NCI-H510A (cell line): ENCODE data around the gene ARHGAP26.
"Not testable (repeated sequence)": the region's sequence is repeated elsewhere in the genome, so short reads cannot be mapped to it uniquely, and the experiment has no call there.

Experiments used
- DNase-seq: peaks from one replicate; lab custom pipeline; 2025; lab: John Stamatoyannopoulos, UW

ARHGAP26 gene

DNA sequence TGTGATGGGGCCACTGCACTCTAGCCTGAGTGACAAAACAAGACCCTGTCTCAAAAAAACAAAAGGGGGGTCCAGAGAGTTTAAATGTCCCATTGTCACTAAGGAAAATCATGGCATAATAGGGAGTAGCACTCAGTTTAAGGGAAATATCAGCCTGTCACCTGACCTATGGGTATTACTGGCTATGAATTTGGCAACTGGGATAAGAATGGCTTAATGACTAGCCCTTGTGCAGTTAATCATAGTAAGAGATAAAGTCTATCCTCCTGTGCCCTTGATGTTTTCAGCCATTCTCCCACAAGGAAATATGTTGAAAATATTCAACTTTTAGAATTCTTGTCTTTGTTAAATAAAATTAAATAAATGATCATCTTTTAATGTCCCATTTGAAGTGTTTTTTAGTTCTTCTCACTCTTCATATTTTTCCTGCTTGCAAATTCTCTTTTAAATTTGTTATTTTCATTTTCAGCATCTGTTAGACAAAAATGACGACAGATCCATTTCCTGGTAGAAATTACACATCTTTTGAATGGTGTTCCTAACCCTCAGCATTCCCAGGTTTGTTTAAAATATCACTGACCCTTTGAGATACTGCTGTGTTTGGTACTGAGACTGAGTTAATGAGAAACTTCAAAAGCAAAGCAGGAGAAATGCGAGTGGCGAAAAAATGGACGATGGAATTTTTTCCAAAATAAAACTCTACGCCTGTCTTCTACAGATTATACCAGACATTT lies 191.4 kb downstream of the ARHGAP26 start:
- no peak for DNase-seq

DNA sequence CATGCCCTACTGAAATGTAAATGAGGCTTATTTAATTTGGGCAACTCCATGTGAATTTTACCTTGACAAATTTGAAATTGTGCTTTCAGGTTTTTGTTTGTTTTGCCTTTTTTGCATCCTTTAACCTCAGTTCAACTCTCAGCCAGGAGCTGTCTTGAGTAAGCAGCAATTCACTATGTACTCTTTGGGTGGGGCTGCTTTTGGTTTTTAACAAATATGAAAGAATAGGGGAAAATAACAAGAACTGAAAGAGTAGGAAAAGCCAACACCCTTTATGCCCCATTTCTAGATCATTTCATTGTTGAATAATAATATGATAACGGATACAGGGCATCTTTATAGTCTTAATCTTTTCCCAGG lies 192.0 kb downstream of the ARHGAP26 start:
- no peak for DNase-seq

DNA sequence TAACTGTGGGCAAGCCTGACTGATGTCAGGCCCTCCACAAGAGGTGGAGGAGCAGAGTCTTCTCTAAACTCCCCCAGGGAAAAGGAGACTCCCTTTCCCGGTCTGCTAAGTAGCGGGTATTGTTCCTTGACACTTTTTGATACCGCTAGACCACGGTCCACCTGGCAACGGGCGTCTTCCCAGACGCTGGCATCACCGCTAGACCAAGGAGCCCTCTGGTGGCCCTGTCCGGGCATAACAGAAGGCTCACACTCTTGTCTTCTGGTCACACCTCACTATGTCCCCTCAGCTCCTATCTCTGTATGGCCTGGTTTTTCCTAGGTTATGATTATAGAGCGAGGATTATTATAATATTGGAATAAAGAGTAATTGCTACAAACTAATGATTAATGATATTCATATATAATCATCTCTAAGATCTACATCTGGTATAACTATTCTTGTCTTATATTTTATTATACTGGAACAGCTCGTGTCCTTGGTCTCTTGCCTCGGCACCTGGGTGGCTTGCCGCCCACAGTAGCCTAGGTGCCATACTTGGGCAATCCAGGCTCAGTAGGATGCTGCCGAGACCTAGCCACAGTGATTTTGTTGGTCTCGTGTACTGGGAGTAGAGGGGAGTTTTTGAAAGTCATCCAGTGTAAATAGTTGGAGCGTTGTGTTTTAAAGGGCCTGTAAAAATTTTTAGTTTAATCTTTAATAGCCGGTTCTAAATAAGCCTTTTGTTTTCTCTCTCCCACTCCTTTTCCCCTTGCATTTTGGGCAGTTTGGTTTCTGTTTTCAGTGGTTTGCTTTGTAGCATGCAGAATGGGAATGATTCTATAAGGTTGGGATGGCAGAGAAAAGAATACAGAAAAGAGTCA lies 195.3 kb downstream of the ARHGAP26 start:
- not testable (repeated sequence) for DNase-seq

DNA sequence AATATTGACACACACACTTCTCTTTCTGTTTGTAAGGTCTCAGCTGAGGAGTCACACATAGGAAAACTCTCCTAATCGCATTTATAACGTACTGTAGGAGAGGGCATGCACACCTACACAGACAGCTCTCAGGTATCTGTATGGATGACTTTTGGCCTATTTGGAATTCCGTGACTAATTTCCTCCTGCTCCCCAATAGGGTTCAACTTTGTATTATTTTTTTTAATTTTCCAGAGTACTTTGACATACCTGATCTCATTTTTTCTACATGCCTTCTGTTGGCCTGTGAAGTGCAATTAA lies 195.9 kb downstream of the ARHGAP26 start:
- DNase-seq, result no peak

DNA sequence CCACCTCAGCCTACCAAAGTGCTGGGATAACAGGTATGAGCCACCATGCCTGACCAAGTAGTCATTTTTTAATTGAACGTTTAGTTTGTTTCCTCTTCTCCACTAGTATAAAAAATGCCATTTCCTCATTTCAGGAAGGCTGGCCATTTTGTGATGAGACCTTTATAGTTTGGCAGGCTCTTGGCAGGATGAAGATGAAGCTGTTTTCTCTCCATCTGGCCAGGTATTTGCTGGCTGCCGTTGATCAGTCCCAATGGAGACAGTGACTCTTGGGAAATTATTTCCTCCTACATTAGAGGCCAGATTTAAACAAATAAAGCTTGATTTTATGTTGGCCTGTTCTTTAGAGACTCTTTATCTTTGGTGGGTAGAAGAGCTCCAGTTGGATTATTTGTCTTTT lies 199.0 kb downstream of the ARHGAP26 start:
- DNase-seq, result no peak

DNA sequence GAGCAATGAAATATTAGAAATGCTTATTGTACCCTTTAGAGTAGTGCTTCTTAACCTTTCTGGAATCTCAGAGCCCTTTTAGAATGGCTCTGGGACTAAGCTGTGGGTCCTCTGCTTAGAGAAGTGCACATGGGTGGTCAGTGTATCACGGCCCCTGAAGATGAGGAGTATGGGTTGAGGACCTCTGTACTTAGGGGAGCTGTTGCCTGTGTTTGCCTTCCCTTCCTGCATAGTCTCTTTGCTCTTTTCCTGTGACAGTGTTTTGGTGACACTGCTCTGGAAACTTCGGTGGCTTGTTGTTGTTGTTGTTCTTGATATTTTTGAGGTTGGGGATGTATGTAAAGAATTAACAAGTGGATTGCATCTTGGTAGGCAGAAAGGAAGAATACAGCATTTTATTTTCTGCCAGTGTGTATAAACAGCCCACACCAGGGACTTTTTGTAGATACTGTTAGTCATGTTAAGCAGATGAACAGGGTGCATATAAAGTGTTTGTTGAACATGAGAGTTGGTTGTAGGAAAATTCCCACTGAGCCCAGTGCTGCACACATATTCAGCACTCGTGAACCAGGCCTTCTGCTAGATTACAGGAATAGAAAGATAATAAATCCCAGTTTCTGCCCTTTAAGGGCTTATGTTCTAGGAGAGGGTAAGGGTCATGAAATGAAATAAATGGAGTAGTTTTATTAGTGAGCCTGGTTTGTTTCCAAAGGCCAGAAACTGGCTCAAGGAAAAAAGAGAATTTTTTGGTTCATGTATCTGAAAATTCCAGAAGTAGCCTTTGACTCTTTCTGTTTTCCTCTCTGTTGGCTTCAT lies 199.7 kb downstream of the ARHGAP26 start:
- no peak for DNase-seq

DNA sequence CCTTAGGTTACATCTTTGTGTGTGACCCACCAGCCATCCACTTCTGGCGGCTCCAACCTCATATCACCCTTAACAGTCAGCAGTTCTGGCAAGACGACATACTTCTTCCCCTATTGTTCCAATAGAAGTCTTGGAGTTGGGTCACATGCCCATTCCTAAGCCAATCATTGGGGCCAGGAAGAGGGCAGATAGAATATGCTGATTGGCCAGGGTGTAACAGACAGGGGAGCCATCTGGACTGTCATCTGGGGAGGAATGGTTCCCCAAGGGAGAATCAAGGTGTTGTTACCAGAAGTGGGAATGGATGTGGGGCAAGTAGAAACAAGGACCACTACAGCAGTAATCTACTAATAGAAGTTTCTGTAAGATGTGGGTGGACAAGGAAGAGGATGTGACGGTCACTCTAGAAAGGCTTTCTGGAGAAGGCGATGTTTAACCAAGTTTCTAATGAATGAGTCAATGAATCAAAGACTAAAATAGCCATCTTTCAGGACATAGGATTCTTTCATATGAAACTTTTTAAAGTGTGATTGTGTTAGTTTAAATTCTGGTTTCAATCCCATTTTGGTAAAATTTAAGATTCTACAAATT lies 200.4 kb downstream of the ARHGAP26 start:
- DNase-seq, result no peak

DNA sequence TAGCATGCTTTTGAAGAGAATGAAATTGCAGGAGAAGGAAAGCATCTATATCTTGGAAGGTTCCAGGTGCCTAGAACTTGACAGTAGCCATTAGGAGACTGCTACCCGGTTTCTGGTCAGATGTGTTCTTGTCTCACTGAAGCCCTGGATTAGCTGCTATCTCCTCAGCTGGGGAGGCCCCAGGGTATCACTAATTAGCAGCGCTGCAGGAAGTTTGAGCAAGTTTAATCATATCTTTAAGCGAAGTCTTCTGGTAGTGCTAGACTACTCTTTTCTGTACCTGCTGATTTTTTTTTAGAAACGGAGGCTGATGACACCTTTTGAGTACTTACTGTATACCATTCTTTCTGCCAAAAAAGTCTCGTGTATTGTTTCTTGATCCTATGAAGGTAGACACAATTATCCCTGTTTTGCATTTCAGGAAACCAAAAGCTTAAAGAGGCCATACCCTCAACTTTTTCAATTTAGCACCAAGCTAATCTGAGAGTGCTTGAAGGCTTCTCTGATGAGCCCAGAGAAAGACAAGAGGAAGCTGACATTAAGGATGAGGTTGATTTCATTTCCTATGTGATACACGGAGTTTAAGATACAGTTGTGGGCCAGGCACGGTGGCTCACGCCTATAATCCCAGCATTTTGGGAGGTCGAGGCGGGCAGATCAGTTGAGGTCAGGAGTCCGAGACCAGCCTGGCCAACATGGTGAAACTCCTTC lies 201.3 kb downstream of the ARHGAP26 start:
- no peak for DNase-seq

DNA sequence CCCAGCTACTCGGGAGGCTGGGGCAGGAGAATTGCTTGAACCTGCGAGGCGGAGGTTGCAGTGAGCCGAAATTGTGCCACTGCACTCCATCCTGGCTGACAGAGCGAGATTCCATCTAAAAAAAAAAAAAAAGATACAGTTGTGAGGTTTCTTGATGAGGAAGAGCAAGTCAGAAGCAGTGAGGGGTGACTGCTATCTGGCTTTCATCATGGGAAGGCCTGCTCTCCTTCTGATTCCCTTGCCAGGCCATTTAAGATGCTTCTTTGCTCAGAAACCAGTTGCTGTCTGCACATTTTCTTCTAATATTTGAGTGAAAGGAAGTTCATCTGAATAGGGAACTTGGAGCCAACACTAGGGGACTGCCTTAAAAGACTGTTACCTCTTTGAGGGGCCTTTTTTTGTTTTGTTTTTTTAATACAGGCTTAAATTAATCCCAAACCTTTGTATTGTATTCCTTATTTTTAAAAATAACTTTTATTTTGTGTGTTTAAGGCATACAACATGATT lies 201.9 kb downstream of the ARHGAP26 start:
- DNase-seq, result no peak

DNA sequence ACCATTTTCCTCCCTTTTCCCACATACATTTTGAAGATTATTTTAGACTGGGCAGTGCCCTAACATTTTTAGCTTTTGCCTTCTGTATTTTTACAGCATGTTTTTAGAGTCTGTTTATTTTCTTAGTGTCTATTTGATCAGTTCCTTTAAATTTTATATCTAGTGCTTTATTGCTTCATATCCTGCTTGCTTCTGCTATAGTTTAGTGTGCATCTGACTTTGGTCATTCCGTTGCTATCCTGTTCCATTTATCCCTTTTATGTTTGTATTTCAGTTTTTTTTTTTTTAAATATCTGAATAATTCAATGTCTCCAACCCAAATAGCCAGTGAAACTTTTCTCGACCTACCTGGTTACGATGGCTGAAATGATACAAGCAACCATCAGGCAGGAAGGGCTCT lies 203.8 kb downstream of the ARHGAP26 start:
- no peak for DNase-seq

DNA sequence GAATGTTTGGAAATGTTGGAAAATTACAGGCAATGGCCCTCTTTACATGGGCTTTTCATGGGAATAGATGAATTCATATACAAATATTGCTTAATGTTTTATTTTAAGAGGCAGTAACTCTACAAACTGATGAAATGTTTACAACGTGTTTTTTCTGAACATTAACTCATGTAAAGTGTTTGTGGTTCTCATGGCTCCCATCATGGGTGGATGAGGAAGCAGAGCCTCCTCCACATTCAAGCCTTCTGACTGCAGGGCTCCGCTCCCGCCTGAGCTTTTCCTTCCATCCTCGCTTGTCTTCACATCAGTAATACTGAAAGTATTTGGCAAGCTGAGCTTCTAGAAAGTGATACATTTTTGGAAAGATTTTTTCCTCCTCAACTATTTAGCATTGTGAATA lies 204.2 kb downstream of the ARHGAP26 start:
- DNase-seq, result no peak

DNA sequence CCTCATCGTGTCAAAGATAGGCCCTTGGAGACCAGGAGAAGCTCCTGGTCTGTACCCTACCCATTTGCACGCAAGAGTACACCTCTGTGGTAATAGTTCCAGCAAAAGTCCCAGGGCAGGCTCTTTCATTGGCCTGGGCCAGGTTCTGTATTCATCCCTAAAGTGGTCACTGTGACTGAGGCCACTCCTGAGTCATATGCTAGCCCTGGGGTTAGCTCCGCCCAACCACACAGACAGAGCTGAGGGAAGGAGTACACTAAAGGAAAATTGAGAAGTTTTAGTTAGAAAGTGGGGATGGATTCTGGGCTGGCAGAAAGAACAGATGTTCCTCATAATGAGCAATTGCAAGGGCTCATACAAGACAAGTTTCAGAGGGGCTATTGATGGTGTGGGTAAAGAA lies 206.7 kb downstream of the ARHGAP26 start:
- no peak for DNase-seq

DNA sequence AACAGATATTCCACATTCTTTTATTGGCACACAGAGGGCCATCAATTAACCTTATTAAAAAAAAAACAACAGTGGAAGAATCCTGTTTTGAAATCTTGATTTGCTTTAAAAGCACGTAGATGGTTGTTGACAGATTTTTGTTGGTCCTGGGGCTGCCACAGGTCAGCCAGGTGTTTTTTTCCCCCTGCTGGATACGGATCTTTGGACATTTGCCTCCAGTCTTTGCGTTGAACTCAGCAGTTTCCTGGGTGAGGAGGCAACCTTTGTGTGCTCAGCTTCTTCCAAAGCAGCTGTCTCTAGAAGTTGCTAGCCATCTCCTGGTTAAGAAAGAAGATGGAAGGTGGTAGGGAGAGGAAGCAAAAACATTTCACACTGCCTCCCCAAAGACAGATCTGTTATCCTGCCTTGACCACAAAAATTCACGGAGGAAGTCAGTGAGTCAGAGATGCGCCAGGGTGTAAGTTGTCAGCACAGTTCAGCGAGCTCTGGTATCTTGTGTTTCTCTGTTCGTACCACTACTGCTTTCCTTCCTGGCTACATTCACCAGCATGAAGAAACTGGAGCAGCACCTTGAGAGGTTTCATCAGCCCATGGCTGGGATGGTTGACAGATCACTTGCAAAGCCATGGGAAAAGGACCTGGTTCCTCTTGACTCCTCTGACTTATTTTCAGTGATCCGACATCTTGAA lies 207.3 kb downstream of the ARHGAP26 start:
- no peak for DNase-seq

DNA sequence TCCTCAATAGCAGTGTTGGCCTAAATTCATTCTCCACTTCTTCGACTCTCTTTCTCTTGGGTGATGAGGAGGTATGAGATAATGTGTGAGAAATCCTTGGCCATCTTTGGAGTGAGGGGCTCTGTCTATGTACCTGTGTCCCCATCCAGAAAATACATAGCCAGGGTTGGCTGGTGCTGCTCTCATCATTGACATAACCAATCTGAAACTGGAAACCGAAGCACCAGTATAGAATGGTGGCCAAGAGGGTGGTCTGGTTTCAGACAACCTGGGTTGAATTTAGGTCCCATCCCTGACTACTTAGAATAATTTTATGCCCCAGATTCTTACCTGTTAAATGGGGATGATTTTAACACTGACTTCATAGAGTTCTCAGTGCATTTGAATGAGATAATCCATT lies 208.1 kb downstream of the ARHGAP26 start:
- DNase-seq, result no peak

DNA sequence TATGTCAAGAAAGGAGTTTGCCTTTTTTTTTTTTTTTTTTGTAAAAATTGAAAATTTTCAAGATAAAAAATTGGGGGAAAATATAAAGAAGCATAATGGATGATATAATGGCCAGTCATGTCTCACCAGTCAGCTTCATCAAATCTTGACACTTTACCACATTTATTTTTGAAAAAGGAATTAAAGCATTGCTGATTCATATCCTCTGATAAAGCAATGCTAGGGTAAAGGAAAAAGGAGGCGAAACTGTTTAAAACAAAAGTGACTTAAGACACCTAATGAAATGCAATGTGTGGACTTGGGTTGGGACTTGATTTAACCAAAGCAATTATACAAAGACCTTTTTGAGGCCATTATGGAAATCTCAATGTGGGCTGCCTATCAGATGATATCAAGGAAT lies 208.5 kb downstream of the ARHGAP26 start:
- DNase-seq, result no peak

DNA sequence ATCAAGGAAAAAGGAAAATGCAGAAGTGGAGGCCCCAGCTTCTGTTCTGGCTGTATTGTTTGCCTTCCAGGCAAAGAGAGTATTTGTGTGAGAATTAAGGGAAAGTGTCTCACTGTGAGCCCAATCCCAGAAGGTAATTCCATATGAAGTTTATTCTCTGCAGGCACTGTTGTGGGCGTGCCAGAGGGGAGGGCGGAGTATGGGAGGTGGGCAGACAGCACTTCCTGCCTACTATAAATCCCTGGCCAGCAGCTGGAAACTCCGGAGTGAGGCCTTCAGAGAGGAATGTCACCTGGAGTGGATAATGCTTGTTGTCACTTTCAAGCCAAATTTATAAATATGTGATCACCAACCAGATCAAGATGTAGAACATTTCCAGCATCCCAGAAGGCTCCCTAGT lies 209.5 kb downstream of the ARHGAP26 start:
- DNase-seq, result no peak

DNA sequence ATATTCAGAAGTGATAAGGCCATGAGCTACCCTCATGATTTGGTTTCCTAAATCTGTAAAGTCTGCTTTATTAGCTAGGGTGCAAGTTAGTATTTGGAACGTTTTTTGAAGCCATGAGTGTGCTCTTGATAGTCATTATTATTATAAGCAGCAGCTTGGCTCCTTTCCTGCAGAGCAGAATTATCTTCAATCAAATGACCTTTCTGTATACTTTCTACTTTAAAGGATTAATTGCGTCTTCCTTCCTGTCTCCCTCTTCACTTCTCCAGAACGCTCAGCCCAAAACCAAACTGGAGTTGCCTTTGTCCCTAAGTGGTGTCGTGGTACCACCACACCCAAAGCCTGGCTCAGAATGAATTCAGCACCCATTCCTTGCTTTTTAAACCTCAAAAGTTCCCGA lies 211.3 kb downstream of the ARHGAP26 start:
- DNase-seq, result no peak

DNA sequence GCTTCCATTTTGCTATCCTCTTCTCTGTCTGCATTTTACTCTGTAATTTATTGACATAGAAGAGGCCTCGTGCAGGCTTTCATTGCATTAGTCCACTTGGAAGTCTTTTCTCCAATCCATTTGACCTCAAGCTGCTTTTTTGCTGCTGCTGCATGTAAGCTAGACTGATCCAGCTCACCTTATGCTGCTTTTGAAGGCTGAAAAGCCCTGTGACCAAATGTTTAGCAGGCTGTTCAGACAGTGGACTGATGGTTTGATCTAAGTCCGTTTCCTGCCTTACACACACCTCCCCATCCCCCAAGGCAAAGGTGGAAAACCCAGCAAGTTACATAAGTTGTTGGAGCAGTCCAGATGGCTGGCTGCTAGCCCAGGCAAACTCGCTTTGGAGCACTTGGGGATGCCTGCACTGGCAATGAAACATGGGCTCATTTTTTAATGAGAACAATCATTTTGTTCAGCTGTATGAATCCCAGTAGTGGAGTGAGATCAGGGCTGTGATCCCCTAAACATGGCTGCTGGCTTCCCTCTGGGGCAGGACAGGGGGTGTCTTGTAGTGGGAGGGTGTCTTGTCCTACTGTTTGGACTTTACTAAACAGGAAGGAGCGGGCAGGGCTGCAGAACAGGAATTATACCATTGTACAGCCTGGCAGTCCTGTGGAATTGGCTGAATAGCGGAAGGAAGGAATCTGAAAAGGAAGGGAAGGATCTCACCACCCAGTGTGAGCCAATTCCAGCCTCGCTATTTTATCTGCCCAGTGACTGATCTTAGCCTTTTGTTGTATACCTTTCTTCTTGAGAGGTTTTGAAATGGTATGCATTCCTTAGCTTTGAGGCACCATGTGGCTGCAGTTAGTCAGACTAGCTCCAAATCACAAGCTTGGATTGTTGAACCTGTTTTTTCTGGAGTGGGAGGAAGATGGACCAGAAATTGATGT lies 212.0 kb downstream of the ARHGAP26 start:
- DNase-seq, result peak; percentile 58

DNA sequence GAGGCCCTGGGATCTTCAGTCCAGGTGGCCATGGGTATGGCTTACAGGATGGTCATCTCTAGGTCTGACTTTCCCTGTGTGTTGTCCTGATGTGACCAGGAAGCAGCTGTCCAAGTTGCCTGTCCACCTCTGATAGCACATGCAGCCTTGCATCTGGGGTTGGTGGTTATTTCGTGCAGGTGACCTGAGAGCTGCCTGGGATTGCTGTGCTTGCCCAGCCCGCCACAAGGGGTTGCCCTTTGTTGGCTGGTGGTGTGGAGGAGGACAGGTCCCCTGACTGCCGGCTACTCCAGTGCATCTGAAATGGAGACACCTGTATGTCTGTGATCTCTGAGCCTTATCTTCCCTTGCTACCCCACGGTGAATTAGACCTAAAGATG lies 212.6 kb downstream of the ARHGAP26 start:
- DNase-seq, result no peak

DNA sequence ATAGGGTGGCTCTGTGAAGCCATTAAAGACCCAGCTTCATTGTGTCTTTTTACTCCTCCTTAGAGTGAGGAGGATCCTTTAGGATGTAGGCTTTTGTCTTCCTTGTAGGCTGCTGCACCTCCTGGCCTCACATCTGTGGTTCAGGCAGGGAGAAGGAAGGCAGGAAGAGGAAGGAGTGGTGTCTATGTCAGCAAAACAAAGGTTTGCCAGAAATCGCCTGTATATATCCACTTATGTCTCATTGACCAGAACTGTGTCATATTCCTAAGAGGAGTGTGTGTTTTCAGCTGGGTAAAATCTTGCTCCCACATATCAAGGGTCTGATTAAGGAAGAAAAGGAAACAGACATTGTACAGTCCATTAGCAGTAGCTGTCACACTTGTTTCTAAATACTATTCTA lies 213.8 kb downstream of the ARHGAP26 start:
- DNase-seq, result no peak
